ENCODE data around the gene TSPAN3.

TSPAN3 gene

DNA sequence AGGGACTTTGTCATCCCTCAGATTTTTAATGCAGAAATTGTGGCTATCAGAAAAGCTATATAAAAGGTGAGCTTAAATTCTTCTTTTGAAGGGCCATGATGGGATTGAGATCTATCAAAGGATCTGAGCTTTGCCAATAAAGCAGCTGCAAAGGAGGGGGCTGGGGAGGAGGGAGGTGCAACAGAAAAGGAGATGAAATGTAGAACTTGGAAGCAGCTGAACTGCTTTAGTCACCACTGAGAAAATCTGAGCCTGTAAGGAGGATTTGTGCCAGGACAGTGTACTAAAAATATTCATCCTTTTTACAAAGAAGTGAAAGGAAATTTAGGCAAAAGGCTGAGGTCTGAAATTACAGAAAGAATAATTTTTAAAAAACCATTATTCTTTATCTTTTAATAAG, 10.4 kb downstream of the TSPAN3 start:
- H3K4me3 ChIP-seq (ENCODE audit: low read length) = no peak overlapping the region
- peaks cover 20% of the 10 kb centered on the region for H3K4me1 ChIP-seq (ENCODE audit: control insufficient read depth, insufficient read depth, low read length)
- H3K27ac ChIP-seq (ENCODE audit: low read depth, low read length) = no peak overlapping the region
- H3K36me3 ChIP-seq (ENCODE audit: control insufficient read depth, insufficient read depth, low read length) = no peaks in the 10 kb centered on the region
- no peaks in the 10 kb centered on the region for H3K27me3 ChIP-seq (ENCODE audit: control insufficient read depth, insufficient read depth, low read length)
- H3K9ac ChIP-seq (ENCODE audit: low read length) = no peak overlapping the region

DNA sequence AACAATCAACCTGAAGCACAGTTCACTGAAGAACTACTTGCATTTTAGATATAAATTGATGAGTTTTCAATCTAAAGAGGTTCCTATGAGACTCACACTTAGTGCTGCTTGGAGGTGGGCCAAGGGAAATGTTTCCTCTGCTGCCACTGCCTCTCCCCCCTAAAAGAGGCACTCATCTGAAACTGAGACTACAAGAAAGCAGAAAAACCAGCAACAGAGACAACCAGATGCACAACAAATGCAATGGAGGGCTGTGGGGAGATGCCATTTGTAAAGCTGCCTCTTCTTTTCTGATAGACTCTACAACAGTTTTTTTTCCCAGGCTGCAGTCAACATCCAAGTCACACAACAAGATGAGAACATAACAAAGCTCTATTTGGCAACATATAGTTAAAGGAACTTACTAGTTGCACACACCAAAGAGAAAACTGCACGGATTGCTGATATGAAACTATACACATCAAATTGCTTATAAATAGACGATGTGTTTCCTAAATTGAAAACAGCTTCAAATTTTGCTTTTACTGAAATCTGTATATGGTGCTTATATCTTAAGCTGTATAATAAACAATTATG, 11.0 kb downstream of the TSPAN3 start:
- no peak overlapping the region for H3K9ac ChIP-seq (ENCODE audit: low read length)

DNA sequence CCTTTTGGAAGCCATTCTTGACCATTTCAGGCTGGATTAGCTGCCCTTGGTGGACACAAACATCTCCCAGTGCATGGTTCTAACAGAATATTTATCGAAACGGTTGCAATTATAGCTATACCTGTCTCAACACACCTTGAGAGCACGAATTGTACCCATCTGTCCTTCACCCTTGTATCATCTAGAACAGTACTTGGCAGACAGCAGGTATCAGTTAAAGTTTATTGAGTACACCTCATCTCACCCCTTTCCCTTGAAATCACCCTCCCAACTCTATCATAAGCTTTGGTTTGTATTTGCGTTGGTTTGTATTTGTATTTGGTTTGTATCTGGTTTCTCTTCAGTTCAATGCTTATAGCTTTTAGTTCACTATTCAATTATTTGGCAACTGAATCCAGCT, 12.4 kb downstream of the TSPAN3 start:
- H3K27me3 ChIP-seq (ENCODE audit: control insufficient read depth, insufficient read depth, low read length) = no peaks in the 10 kb centered on the region
- no peak overlapping the region for H3K27ac ChIP-seq (ENCODE audit: low read depth, low read length)
- H3K36me3 ChIP-seq (ENCODE audit: control insufficient read depth, insufficient read depth, low read length) = no peaks in the 10 kb centered on the region
- H3K4me1 ChIP-seq (ENCODE audit: control insufficient read depth, insufficient read depth, low read length) = peaks cover 20% of the 10 kb centered on the region
- no peak overlapping the region for H3K4me3 ChIP-seq (ENCODE audit: low read length)
- no peak overlapping the region for H3K9ac ChIP-seq (ENCODE audit: low read length)

More for the DNA sequence above, 11.0 kb downstream of the TSPAN3 start:
- Histone ChIP-seq H3K4me3 (ENCODE audit: low read length) (no peak overlapping the region), H3K27ac (ENCODE audit: low read depth, low read length) (no peak overlapping the region), H3K36me3 (ENCODE audit: control insufficient read depth, insufficient read depth, low read length) (no peaks in the 10 kb centered on the region), H3K4me1 (ENCODE audit: control insufficient read depth, insufficient read depth, low read length) (peaks cover 20% of the 10 kb centered on the region), H3K27me3 (ENCODE audit: control insufficient read depth, insufficient read depth, low read length) (no peaks in the 10 kb centered on the region)

DNA sequence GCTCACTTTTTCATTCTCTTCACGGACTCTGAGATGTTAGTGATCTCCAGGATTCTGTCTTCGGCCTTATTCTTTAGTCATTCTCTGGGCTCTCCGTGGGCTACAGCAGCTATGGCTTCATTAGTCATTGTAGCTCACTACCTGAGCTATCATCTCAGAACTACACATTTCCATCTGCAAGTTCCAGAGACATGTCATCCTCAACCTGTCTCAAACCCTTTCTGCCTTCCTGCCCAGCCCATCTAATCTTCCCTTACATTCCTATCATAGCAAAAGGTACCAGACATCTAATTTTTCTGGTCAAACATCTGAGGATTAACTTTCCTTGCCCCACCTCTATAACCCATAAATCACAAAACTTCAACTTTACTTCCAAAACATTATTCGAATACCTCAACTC, 13.2 kb downstream of the TSPAN3 start:
- no peak overlapping the region for H3K27ac ChIP-seq (ENCODE audit: low read depth, low read length)

DNA sequence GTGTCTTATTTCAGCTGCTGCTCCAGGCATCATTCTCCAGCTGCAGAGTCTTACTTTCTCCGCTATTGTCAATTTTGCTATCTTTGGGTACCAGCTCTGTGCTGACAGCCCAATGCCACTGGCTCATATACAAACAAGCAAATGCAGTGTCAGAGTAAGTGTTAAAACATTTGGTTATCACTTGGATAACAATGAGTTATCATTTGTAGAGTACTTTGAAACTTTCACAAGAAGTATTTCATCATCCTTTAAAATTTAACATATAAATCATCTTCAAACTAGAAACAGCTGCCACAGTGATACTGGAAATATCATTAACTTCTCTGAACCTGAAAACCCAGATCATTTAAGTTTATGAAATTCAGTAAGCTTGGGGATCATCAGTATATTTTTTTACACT, 13.8 kb downstream of the TSPAN3 start:
- Histone ChIP-seq H3K36me3 (ENCODE audit: control insufficient read depth, insufficient read depth, low read length) (peaks cover 4% of the 10 kb centered on the region), H3K27me3 (ENCODE audit: control insufficient read depth, insufficient read depth, low read length) (no peaks in the 10 kb centered on the region), H3K4me1 (ENCODE audit: control insufficient read depth, insufficient read depth, low read length) (peaks cover 19% of the 10 kb centered on the region), H3K27ac (ENCODE audit: low read depth, low read length) (no peak overlapping the region), H3K4me3 (ENCODE audit: low read length) (no peak overlapping the region), H3K9ac (ENCODE audit: low read length) (no peak overlapping the region)

More for the DNA sequence above, 13.2 kb downstream of the TSPAN3 start:
- Histone ChIP-seq H3K9ac (ENCODE audit: low read length) (no peak overlapping the region), H3K36me3 (ENCODE audit: control insufficient read depth, insufficient read depth, low read length) (no peaks in the 10 kb centered on the region), H3K4me3 (ENCODE audit: low read length) (no peak overlapping the region), H3K27me3 (ENCODE audit: control insufficient read depth, insufficient read depth, low read length) (no peaks in the 10 kb centered on the region), H3K4me1 (ENCODE audit: control insufficient read depth, insufficient read depth, low read length) (peaks cover 20% of the 10 kb centered on the region)

DNA sequence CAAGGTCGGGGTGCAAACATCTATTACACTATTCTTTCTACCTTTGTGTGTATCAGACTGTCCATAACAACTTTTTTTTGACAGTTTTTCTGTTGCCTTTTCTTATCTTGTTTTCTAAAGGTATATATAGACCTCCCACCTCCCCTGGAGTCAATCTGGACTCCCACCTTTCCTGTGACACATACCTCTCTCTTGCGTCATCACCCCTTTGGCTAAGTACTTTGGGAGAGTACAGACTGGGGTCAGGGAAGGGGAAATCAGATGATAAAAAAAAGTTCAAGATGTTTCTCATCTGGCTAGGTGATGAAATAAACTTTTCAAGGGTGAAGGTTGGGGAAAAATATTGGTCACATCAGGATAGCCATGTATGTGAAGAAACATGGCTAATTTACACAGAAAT, 17.2 kb downstream of the TSPAN3 start:
- Histone ChIP-seq H3K27me3 (ENCODE audit: control insufficient read depth, insufficient read depth, low read length) (no peaks in the 10 kb centered on the region), H3K27ac (ENCODE audit: low read depth, low read length) (no peak overlapping the region), H3K9ac (ENCODE audit: low read length) (no peak overlapping the region), H3K4me1 (ENCODE audit: control insufficient read depth, insufficient read depth, low read length) (peaks cover 3% of the 10 kb centered on the region), H3K4me3 (ENCODE audit: low read length) (no peak overlapping the region), H3K36me3 (ENCODE audit: control insufficient read depth, insufficient read depth, low read length) (peaks cover 4% of the 10 kb centered on the region)

DNA sequence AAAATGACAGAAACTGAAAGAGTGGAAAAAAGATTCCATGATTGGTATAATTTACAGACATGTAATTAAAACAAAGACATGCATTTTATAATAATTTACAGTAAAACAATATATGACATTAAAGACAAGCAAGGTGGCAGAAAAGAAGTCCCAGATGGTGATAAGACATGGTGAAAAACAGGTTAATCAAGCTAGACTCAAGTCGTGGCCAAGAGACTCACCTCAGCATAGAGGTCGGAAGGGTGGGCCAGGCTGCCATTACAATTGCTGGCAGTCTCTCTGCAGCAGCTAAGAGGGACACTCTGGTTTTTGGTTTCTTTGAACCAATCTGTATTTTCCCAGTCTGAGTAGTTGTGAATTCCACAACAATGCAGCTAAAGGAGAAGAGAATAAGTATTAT, 18.4 kb downstream of the TSPAN3 start:
- H3K27ac ChIP-seq (ENCODE audit: low read depth, low read length) = no peak overlapping the region
- H3K36me3 ChIP-seq (ENCODE audit: control insufficient read depth, insufficient read depth, low read length) = peaks cover 4% of the 10 kb centered on the region
- no peak overlapping the region for H3K9ac ChIP-seq (ENCODE audit: low read length)
- no peaks in the 10 kb centered on the region for H3K27me3 ChIP-seq (ENCODE audit: control insufficient read depth, insufficient read depth, low read length)
- H3K4me1 ChIP-seq (ENCODE audit: control insufficient read depth, insufficient read depth, low read length) = no peaks in the 10 kb centered on the region
- H3K4me3 ChIP-seq (ENCODE audit: low read length) = no peak overlapping the region

DNA sequence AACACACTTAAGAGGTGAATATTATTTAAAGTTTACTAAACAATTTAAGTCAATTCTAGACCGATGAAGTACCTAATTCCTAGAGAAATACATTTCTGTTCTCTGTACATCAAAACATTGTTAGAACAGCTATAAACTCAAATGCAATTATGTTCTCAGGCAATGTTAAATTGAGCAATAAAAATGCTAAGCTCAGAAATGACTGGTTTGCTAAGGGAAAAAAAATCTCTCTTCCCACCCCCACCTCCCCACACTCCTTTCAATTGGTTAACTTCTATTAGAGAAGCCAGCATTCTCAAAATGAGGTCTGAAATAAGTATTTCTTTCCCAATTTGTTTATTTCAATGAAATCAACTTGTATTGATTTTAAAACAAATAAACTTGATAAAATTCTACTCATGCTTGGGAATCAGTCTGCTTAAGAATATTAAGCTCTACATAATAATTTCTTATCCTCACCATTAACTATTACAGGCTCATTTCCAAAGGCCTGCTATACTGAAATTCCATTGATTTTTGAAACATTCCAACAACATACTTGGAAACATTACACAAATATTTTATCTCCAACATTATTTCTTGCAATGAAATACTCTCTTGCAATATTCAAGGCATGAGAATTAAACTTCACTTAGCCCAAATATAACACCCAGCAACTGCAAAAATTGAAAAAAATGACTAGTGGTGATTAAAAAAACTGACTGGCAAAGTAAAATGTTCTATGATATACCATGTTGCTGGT, 22.6 kb downstream of the TSPAN3 start:
- H3K4me1 ChIP-seq (ENCODE audit: control insufficient read depth, insufficient read depth, low read length) = no peaks in the 10 kb centered on the region
- no peak overlapping the region for H3K27ac ChIP-seq (ENCODE audit: low read depth, low read length)
- no peak overlapping the region for H3K4me3 ChIP-seq (ENCODE audit: low read length)
- H3K27me3 ChIP-seq (ENCODE audit: control insufficient read depth, insufficient read depth, low read length) = no peaks in the 10 kb centered on the region
- peaks cover 21% of the 10 kb centered on the region for H3K36me3 ChIP-seq (ENCODE audit: control insufficient read depth, insufficient read depth, low read length)
- no peak overlapping the region for H3K9ac ChIP-seq (ENCODE audit: low read length)

DNA sequence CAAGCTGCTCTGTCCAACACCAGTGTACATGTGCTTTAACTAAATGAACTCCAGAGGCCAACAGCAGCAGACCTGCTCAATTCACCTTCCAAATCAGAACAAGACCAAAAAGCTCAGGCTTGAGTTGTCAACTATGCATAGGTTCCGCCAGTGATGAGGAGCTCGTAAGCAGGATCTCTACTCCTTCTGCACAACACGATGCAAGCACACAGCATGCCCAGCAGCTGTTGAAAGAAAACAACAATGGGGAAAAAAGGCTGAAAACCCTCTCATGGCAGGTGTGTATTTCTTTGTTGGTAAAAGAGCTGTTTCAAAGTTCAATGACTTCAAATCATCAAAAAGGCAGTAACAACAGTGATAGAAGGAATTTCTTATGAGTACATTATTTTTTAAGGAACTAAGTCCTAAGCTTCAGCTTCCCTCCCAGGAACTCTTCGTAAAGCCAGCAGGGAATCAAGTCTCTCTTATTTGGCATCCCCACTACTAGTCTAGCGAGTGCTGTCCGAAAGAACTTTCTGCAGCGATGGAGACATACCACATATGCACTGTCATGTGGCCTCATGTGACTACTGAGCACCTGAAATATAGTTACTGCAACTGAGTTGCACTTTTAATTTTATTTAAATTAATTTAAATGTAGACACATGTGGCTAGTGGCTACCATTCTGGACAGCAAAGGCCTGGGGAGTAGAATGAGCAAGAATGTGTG, 24.1 kb downstream of the TSPAN3 start:
- H3K27ac ChIP-seq (ENCODE audit: low read depth, low read length) = no peak overlapping the region
- peaks cover 17% of the 10 kb centered on the region for H3K36me3 ChIP-seq (ENCODE audit: control insufficient read depth, insufficient read depth, low read length)

DNA sequence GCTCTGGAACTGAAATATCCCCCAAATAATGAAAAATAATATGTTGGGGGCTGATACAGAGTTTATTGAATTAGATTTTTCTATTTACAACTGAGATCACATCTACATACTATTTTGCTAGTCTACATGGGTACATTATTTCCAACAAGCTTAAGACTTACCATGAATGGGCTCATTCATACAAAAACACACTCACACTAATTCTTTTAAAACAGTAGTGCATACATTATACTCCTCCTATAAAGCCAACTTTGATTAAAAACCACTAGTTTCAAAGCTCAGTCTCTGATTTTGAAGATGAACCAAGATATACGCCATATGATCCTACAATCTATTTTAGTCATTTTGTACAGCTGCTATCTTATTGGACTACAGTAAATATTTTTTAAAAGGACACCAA, 24.9 kb downstream of the TSPAN3 start:
- H3K36me3 ChIP-seq (ENCODE audit: control insufficient read depth, insufficient read depth, low read length) = peaks cover 17% of the 10 kb centered on the region
- no peak overlapping the region for H3K4me3 ChIP-seq (ENCODE audit: low read length)
- H3K9ac ChIP-seq (ENCODE audit: low read length) = no peak overlapping the region
- H3K27ac ChIP-seq (ENCODE audit: low read depth, low read length) = no peak overlapping the region
- no peaks in the 10 kb centered on the region for H3K27me3 ChIP-seq (ENCODE audit: control insufficient read depth, insufficient read depth, low read length)
- no peaks in the 10 kb centered on the region for H3K4me1 ChIP-seq (ENCODE audit: control insufficient read depth, insufficient read depth, low read length)

More for the DNA sequence above, 24.1 kb downstream of the TSPAN3 start:
- no peaks in the 10 kb centered on the region for H3K4me1 ChIP-seq (ENCODE audit: control insufficient read depth, insufficient read depth, low read length)
- no peak overlapping the region for H3K9ac ChIP-seq (ENCODE audit: low read length)
- H3K4me3 ChIP-seq (ENCODE audit: low read length) = no peak overlapping the region
- no peaks in the 10 kb centered on the region for H3K27me3 ChIP-seq (ENCODE audit: control insufficient read depth, insufficient read depth, low read length)

DNA sequence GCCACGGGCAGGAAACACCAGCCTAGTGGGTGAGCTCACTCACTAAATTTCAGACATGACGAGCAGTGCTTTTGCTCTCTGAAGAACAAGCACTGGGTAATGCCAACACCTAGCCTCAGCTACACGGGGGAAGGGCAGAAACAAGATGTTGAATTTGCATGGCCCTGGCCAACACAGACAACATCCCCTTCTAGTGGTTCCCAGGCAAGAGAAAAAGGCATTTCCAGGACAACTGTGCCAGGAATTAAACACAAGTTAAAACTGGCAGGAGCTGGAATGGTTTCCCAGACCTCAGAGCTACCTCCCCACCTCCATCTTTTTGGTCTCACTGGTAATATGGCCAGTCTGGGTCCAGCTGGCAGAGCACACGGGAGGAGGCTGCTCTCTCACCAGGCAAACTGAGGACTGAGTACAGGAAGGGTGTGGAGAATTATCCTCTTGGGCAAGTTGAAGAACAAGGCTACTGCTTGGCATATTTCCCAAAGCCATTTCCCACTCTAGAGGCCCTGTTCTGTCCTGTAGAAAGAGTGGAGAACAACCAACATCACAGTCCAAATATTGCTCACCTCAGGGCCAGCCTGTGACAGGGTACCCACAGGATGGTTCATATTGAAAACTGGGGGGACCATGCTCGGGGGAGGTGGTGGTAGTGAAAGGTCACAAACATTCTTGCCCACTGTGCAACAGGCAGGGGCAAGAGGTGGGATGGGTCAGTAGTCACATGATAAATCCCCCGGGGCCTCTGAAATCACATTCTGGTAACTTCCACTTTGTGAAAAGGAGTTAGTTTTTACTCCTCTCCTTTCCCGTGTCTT, 26.5 kb downstream of the TSPAN3 start:
- H3K36me3 ChIP-seq (ENCODE audit: control insufficient read depth, insufficient read depth, low read length) = peaks cover 17% of the 10 kb centered on the region
- H3K4me3 ChIP-seq (ENCODE audit: low read length) = no peak overlapping the region
- H3K27ac ChIP-seq (ENCODE audit: low read depth, low read length) = no peak overlapping the region
- H3K27me3 ChIP-seq (ENCODE audit: control insufficient read depth, insufficient read depth, low read length) = no peaks in the 10 kb centered on the region
- H3K9ac ChIP-seq (ENCODE audit: low read length) = no peak overlapping the region
- H3K4me1 ChIP-seq (ENCODE audit: control insufficient read depth, insufficient read depth, low read length) = no peaks in the 10 kb centered on the region
